Brain microvascular endothelial cell (primary cell): Measurements from ENCODE around the gene SLC25A27.

Experiments
- DNase-seq: peaks from one replicate; pipeline ENCODE4 v3.0.0-alpha.2; 2020
- H3K27ac ChIP-seq: fragments of 250-450 bp; sonication (Bioruptor Pico); 2 replicates; pipeline ENCODE4 v1.5.1; 2020; ENCODE audit warnings: mild to moderate bottlenecking, moderate library complexity
- H3K27me3 ChIP-seq: fragments of 250-450 bp; sonication (Bioruptor Pico); replicated peaks from 2 replicates; pipeline ENCODE4 v1.5.1; 2020; ENCODE audit warnings: mild to moderate bottlenecking
- H3K36me3 ChIP-seq: fragments of 250-450 bp; sonication (Bioruptor Pico); replicated peaks from 2 replicates; pipeline ENCODE4 v1.5.1; 2020; ENCODE audit warnings: mild to moderate bottlenecking
- H3K4me3 ChIP-seq: 2 replicates; pipeline ENCODE4 v1.5.1; 2011; ENCODE audit warnings: low read depth, mild to moderate bottlenecking, control low read depth, low read length, moderate library complexity
- CTCF ChIP-seq: IDR thresholded peaks from 2 replicates; pipeline ENCODE4 v1.5.1; 2011; ENCODE audit warnings: low read depth, mild to moderate bottlenecking, moderate library complexity, low read length, control low read depth, inconsistent platforms; ENCODE audit errors: missing control alignments
- in situ Hi-C: cut with HindIII; loops from 2 replicates; pipeline ENCODE4 v1.10.0; 2017; ENCODE audit warnings: low sequenced_read_pairs, low pct_ligation_motif_present

Gene SLC25A27

DNA sequence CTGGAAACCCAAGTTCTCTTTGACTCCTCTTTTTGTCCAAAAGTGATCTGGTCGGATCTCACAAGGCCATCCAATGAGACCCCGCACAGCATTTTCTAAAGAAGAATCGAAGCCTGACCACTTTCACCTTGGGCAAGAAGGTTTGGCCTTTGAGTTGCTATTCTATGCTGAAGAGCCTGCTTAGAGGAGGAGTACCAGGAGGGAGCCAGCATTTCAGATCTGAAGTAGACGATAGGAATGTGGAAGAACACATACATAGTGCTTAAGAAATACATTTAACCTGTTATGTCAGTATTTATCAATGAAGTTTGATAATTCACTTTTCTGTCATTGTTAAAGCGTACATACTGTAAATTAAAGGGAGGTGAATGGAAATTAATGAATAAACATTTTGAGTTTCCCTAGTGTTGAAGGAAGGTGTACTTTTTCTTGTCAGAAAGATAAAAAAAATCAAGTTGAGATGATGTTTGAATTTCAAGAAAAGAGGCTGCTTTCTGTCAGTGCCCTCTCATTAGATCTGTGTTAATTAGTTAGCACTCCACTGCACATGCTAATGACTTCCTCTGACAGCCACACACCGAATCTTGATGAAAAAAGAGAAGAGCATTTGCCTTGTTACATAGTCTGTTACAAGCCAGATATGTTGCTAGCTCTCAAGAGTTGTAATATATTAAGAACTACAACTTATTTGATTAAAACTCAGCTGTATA lies 24.0 kb downstream of the SLC25A27 start:
- H3K27ac ChIP-seq = no peak overlapping the region
- H3K36me3 ChIP-seq = no peaks in the 10 kb centered on the region
- no peak for DNase-seq
- no peak for TF ChIP-seq CTCF
- H3K4me3 ChIP-seq = no peak overlapping the region
- H3K27me3 ChIP-seq = no peaks in the 10 kb centered on the region
- in situ Hi-C loops = no loop called here

- H3K27ac ChIP-seq = no peak overlapping the region
- in situ Hi-C loops = no loop called here
- no peaks in the 10 kb centered on the region for H3K27me3 ChIP-seq
- peak; percentile 58 for TF ChIP-seq CTCF
- no peak overlapping the region for H3K4me3 ChIP-seq
- no peak for DNase-seq
- no peaks in the 10 kb centered on the region for H3K36me3 ChIP-seq
These were observed 24.5 kb downstream of the SLC25A27 start for GRCh38 chr6:46677314-46677654.

- in situ Hi-C loops = no loop called here
- peak; percentile 32 for DNase-seq
These were observed 32.0 kb downstream of the SLC25A27 start for GRCh38 chr6:46684771-46685170.

DNA sequence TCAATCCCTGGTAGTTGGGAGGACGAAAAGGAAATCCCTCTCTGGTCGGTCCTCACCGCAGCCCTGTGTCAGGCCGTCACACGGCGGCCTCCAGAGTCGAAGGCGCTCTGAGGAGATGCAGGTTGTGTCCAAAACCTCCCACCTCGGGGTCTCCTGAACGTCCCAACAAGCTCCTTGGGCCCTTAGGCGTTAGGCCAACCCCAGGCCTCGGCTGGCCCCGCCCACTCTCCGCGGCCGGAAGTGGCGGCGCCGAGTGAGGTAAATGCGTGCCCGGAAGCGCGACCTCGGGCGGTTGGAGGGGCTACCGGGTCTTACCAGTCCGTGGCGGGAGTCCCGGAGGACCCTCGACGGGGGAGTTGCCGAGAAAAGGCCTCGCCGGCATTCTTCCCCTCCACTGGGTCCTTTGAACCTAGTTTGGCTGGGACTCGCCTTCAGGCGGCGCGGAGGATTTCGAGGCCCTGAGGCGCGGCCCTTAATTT lies 34.9 kb downstream of the SLC25A27 start, which contains the start of gene TDRD6:
TDRD6 (plus strand) TSS at position 267 of the 479 bp plus-strand sequence. CDS start 244 bp downstream, outside the sequence.
- no peak for DNase-seq
- Histone ChIP-seq H3K27me3 (no peaks in the 10 kb centered on the region), H3K27ac (no peak within 1 kb of the TSS), H3K4me3 (no peak within 1 kb of the TSS), H3K36me3 (no peaks in the 10 kb centered on the region)
- in situ Hi-C loops = no loop called here
- TF ChIP-seq CTCF = no peak

More at GRCh38 chr6:46684771-46685170, 32.0 kb downstream of the SLC25A27 start:
- no peak overlapping the region for H3K27ac ChIP-seq
- no peaks in the 10 kb centered on the region for H3K27me3 ChIP-seq
- no peaks in the 10 kb centered on the region for H3K36me3 ChIP-seq
- TF ChIP-seq CTCF = no peak
- no peak overlapping the region for H3K4me3 ChIP-seq

DNA sequence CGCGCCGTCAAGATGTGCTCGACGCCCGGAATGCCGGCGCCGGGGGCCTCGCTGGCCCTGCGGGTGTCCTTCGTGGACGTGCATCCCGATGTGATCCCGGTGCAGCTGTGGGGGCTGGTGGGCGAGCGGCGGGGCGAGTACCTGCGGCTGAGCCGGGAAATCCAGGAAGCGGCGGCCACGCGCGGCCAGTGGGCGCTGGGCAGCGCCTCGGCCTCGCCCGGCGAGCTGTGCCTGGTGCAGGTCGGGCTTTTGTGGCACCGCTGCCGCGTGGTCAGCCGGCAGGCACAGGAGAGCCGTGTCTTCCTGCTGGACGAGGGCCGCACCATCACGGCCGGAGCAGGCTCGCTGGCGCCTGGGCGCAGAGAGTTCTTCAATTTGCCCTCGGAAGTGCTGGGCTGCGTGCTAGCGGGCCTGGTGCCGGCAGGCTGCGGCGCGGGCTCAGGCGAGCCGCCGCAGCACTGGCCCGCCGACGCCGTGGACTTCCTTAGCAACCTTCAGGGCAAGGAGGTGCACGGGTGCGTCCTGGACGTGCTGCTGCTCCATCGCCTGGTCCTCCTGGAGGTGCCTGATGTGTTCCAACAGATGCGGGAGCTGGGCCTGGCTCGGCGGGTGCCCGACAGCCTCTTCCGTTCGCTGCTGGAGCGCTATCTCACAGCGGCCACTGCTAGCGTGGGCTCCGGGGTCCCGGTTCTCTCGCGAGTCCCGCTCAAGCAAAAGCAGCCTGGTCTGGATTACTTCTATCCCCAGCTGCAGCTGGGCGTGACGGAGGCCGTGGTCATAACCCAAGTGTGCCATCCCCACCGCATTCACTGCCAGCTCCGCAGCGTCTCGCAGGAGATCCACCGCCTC lies 35.6 kb downstream of the SLC25A27 start:
- in situ Hi-C loops = no loop called here
- Histone ChIP-seq H3K27ac (no peak overlapping the region), H3K36me3 (no peaks in the 10 kb centered on the region), H3K27me3 (no peaks in the 10 kb centered on the region), H3K4me3 (no peak overlapping the region)
- TF ChIP-seq CTCF = no peak
- DNase-seq = no peak
